Epithelial cell of esophagus (primary cell): Measurements from ENCODE around the gene RRN3.
"Not testable (repeated sequence)": the region's sequence is repeated elsewhere in the genome, so short reads cannot be mapped to it uniquely, and the experiment has no call there.

Experiments used
- DNase-seq: peaks from one replicate; pipeline ENCODE4 v3.0.0; 2010; ENCODE audit warnings: low read depth
- H3K4me3 ChIP-seq: 2 replicates; pipeline ENCODE4 v1.5.1; 2011; ENCODE audit warnings: mild to moderate bottlenecking, low read length, control low read depth
- TF ChIP-seq, protein P1 (sequence below): IDR thresholded peaks from 2 replicates; pipeline ENCODE4 v1.5.1; 2011; ENCODE audit warnings: low read depth, mild to moderate bottlenecking, low read length, control low read depth, inconsistent platforms; ENCODE audit not compliant: insufficient read depth; ENCODE audit errors: missing control alignments

RRN3 gene

DNA sequence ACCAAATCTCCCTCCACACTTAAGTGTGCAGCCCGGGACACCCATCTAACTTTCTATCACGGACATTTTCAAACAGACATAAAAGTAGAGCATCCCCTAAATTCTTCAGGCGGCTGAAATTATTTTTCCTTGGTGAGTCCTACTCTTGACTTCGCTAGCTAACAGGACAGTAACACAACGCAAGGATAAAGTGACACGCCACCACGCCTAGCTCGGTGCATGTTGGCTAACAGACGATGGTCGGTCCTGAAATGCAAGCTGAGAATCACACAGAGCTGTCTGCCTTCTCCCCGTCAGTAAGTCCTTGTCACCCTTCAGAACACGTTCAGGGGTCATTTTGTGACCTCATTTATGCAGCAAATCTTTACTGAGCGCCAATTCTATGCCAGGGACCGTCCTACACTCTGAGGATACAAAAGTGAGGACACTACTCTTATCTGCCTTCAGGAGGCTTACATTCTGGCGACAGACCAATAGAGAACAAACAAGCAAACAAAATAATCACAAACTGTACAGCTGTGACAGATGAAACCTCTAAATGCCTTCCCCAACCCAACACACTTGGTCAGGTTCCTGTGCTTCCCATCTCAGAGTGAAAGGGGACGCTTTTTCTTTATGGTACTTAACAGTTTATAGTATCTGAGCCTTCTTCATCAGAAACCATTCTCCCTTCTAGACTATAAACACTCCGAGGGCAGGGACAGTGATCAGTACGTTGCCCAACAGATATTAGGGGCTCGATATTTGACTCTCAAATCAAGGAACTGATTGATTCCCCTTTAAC, 39.5 kb downstream of the RRN3 start:
- H3K4me3 ChIP-seq: peak overlapping the region; percentile 81
- TF ChIP-seq, protein P1, sequence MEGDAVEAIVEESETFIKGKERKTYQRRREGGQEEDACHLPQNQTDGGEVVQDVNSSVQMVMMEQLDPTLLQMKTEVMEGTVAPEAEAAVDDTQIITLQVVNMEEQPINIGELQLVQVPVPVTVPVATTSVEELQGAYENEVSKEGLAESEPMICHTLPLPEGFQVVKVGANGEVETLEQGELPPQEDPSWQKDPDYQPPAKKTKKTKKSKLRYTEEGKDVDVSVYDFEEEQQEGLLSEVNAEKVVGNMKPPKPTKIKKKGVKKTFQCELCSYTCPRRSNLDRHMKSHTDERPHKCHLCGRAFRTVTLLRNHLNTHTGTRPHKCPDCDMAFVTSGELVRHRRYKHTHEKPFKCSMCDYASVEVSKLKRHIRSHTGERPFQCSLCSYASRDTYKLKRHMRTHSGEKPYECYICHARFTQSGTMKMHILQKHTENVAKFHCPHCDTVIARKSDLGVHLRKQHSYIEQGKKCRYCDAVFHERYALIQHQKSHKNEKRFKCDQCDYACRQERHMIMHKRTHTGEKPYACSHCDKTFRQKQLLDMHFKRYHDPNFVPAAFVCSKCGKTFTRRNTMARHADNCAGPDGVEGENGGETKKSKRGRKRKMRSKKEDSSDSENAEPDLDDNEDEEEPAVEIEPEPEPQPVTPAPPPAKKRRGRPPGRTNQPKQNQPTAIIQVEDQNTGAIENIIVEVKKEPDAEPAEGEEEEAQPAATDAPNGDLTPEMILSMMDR: no peak
- no peak for DNase-seq

DNA sequence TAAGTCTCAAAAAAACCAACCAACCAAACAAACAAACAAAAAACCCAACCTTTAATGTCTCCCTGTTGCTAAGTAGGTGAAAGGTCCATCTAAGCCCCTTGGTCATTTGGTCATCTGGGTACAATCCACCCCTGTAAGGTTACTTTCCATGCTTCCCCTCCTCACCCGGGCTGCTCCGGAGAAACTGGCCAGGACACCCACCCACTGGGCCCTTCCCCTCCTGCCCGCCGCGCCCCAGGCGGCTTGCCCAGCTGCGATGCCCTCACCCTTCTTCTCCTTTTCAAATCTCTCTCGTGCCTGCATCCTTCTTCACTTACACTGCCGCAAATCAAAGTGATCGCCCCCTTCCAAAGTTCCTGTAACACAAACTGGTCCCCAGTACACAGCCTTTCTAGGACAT, 40.2 kb downstream of the RRN3 start:
- H3K4me3 ChIP-seq: no peak overlapping the region
- DNase-seq: no peak
- TF ChIP-seq, protein P1: no peak

DNA sequence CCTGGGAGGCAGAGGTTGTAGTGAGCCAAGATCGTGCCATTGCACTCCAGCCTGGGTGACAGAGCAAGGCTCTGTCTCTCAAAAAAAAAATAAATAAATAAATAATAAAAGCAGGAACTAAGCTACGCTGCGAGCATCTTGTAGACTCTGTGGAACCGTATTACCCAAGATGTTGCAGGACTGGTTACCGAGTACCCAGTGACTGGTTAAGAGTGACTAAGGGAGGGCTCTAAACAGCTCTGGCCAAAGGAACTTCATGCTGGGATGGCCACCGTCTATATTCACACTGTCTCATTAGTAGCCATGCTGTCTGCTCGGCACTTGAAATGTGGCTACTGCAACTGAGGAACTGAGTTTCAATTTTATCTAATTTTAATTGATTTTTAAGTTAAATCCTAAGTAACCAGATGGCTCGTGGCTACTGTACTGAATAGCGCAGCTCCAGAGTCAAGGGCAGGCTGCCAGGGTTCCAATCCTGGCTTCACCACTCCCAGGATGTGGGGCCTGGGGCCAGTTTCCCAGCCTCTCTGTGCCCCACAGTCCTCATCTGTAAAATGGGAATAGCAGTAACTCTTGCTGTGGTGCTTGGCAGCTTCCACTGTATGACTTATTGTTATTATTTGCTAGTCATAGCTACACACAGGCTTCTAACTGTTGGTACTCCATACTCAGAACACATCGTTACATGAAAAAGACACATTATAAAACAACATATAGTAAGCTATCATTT, 41.2 kb downstream of the RRN3 start:
- no peak overlapping the region for H3K4me3 ChIP-seq
- TF ChIP-seq, protein P1: no peak
- peak; percentile 77 for DNase-seq

DNA sequence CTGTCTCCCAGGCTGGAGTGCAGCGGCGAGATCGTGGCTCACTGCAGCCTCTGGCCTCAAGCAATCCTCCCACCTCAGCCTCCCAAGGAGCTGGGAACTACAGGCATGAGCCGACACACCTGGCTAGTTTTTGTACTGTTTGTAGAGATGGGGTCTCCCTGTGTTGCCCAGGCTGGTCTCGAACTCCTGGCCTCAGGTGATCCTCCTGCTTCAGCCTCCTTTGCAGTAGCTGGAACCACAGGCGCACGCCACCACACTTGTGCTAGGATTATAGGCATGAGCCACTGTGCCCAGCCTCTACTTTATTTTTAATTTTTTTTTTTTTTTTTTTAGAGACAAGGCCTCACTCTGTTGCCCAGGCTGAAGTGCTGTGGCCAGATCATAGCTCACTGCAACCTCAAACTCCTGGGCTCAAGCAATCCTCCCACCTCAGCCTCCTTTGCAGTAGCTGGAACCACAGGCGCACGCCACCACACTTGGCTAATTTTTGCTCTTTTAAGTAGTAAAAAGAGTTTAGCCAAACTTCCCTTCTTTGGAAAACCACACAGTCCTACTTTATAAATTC, 42.6 kb downstream of the RRN3 start:
- DNase-seq: no peak
- H3K4me3 ChIP-seq: no peak overlapping the region
- TF ChIP-seq, protein P1: no peak

DNA sequence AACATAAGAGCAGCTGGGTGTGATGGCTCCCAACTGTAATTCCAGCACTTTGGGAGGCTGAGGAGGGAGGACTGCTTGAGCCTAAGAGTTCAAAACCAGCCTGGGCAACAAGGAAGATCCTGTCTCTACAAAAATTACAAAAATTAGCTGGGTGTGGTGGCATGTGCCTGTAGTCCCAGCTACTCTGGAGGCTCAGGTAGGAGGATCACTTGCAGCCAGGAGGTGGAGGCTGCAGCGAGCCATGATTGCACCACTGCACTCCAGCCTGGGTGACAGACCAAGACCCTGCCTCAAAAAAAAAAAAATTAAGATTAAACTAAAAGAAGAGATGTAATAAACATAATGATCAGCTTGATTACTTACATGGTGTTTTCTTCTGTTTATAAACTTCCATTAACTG, 43.6 kb downstream of the RRN3 start:
- not testable (repeated sequence) for H3K4me3 ChIP-seq, DNase-seq

DNA sequence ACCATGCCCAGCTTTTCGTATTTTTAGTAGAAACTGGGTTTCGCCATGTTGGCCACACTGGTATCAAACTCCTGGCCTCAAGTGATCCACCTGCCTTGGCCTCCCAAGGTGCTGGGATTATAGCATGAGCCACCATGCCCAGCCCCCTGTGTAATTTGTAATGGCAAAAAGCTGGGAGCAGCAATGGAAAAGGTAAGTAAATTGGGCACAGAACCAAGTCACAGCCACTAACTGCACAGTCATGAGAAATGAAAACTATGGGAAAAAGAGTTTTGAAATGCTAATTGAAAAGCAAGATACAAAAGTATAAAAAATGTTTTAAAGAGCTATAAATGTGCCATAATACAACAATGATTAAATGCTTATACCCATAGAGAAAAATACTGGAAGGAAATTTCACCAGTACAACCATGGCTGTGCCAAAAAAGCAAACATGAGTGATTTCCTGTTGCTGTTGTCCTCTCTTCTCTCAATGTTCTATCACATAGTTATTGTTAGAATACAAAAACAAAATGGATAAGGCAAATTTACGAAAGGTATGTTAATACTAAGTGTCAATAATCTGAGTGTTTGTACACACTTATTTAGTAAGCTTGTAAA, 44.4 kb downstream of the RRN3 start:
- no peak overlapping the region for H3K4me3 ChIP-seq
- TF ChIP-seq, protein P1: no peak
- DNase-seq: no peak
